H1 (cell line): ENCODE data around the gene TRPT1. TPM values are rescaled to one million over a fixed set of nuclear protein-coding genes. Genes with fewer than 3 reads are reported as not detected.

Experiments used
- HDAC2 ChIP-seq, 2 experiments: fragments of 300-600 bp in 1 of 2; sonication (generic) in 1 of 2; IDR thresholded peaks; 2 replicates each; pipeline ENCODE4 v1.6.1; 2011 to 2012; ENCODE audit warnings: low read depth in 2 of 2, low read length in 2 of 2, mild to moderate bottlenecking in 2 of 2, moderate library complexity in 2 of 2, borderline replicate concordance in 1 of 2, inconsistent platforms in 1 of 2
- KDM4A ChIP-seq: IDR thresholded peaks from one replicate; pipeline ENCODE4 v1.7.1; 2012; ENCODE audit warnings: low read depth, mild to moderate bottlenecking, moderate library complexity, low read length, inconsistent platforms; ENCODE audit not compliant: severe bottlenecking
- POLR2AphosphoS5 ChIP-seq: IDR thresholded peaks from 2 replicates; pipeline ENCODE4 v1.6.1; 2011; ENCODE audit warnings: low read depth, low read length
- RBBP5 ChIP-seq: IDR thresholded peaks from 2 replicates; pipeline ENCODE4 v1.7.1; 2012; ENCODE audit warnings: low read depth, mild to moderate bottlenecking, inconsistent platforms, low read length, moderate library complexity, borderline replicate concordance
- SAP30 ChIP-seq: fragments of 300-600 bp; sonication (generic); IDR thresholded peaks from 2 replicates; pipeline ENCODE4 v1.7.1; 2012; ENCODE audit warnings: low read length, moderate library complexity, mild to moderate bottlenecking, inconsistent platforms; ENCODE audit not compliant: insufficient read depth, insufficient replicate concordance
- SP2 ChIP-seq: IDR thresholded peaks from 2 replicates; pipeline ENCODE4 v1.6.1; 2012; ENCODE audit warnings: mild to moderate bottlenecking, low read length, inconsistent platforms
- TEAD4 ChIP-seq: IDR thresholded peaks from 2 replicates; pipeline ENCODE4 v1.6.1; 2012; ENCODE audit warnings: low read depth, low read length, inconsistent platforms, mixed read lengths
- polyA plus RNA-seq, 7 experiments: library from polyadenylated mRNA; depleted of rRNA in 3 of 7; stranded (reverse) in 5 of 7; unstranded in 2 of 7; fragments of >200 nt in 5 of 7; fragments of 200-250 nt in 2 of 7; gene quantifications; 1 replicate in 5 of 7; 2 replicates in 1 of 7; 4 replicates in 1 of 7; pipeline versions ENCODE4 v1.2.1 to v1.2.3, GENCODE V29; 2011 to 2013; ENCODE audit warnings: missing spikeins in 2 of 7, mixed read lengths in 2 of 7
- total RNA-seq: library from RNA; stranded (reverse); fragmentation: NEBNext Ultra II Directional; extraction: Animal tissue kit (Norgen Biotek cat#: 25700); gene quantifications from 2 replicates; pipeline ENCODE4 v1.2.1, GENCODE V29; 2021
- TF ChIP-seq, protein P1 (sequence below): IDR thresholded peaks from 2 replicates; pipeline ENCODE4 v1.6.1; 2012; ENCODE audit warnings: inconsistent platforms

Gene TRPT1
- total and polyA plus RNA-seq, 2 of the 8 experiments (the other 6 are each of a cell fraction or from before 2014, with no cell fraction given), result 34.5 to 74.6 TPM

DNA sequence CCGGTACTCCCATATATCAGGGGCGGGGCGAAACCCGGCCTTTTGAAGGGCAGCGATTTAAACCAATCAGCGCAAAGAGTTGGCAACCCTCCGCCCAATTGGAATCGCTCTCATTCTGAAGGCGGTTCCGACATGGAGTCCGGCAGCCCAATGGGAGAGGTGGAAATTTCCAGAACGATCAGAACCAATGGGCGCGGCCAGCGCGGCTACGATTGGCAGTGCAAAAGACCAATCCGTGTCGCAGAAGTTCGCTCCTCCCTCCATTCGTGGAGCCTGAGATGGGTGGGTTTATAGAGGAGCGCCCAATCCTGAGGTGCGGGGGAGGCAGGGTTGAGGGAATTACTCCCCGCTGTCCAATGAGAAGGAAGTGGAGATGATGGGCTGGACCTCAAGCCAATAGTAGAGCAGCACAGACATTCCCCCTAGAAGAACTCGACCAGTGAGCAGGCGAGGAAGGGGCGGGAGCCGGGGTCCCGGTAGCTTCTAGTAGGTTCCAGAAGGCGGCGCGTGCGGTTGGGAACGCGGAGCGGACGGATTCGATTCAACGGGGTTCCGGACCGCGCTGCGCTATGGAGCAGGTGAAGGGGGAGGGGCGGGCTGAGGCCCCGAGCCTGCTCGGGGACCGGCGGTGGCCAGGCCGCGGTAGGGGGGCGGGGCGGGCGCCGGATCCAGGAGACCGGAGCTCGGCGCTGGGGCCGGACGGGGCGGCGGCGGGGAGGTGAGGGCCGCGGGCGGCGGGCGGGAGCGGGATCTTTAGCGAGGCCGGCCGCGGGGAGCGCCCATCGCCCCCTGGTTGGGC is 40.1 kb downstream of the TRPT1 start, which contains the start of gene STIP1 (continued):
- TF ChIP-seq SP2, result peak; percentile 98
- TF ChIP-seq, protein P1, sequence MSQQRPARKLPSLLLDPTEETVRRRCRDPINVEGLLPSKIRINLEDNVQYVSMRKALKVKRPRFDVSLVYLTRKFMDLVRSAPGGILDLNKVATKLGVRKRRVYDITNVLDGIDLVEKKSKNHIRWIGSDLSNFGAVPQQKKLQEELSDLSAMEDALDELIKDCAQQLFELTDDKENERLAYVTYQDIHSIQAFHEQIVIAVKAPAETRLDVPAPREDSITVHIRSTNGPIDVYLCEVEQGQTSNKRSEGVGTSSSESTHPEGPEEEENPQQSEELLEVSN, result peak; percentile 81
- peak; percentile 47 for TF ChIP-seq KDM4A
- TF ChIP-seq SAP30, result no peak
- TF ChIP-seq RBBP5, result no peak
- TF ChIP-seq TEAD4, result peak; percentile 79
- no peak for TF ChIP-seq HDAC2 (IDR thresholded peaks at IDR 0.05; ENCODE audit: borderline replicate concordance in 1 of 2, low read depth in 2 of 2, low read length in 2 of 2)
- peak; percentile 87; the same call in 1 of the 2 replicates for TF ChIP-seq POLR2AphosphoS5
